Measurements from ENCODE around the gene SLC43A3.

DNA sequence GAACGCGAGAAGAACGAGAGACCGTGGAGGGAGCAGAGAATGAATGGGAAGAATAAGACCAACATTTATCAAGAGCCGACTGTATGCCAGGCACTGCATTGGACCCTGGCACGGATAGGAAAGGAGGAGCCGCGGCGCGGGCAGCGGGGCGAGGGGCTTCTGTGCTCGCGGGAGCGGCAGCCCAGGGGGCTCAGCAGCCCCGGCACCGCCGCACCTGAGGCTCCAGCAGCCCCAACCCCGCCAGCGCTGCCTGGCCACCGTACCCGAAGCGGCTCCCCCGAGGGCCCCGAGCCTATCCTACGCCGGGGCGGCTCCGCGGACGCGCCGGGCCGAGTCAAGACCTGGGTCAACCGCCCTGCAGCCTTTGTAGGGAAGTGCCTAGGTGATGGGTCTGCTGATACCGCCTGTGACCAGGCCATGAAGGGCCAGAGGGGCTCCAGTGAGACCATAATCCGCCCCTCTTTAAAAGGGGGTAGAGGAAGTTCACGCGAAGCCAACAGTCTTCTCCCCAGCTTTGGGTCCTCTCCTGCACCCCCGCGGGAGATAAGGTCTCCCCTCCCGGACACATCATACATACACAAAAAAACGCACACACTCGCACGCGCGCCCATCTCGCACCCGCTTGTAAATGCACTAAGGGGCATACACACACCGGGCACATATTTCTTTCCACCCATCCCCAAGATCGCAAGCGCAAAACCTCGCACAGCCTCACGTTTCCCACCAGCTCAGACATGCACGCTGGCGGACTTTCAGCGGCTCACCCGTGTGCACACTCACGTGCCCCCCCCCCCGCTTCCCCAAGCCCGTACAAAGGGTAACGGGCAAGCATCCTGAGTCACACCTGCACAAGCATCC, 32.5 kb upstream of the SLC43A3 start:
- no peak for TF ChIP-seq CTCF (IDR thresholded peaks at IDR 0.05)
- TF ChIP-seq POLR2A (IDR thresholded peaks at IDR 0.05) = no peak
- no peak for TF ChIP-seq POLR2AphosphoS5 (IDR thresholded peaks at IDR 0.05; ENCODE audit: insufficient read depth in 1 of 2, low read depth in 1 of 2)

Data from vagina (tissue), 2 donors.